Jurkat, Clone E6-1 (cell line): ENCODE results near the gene CRACDL.
A peak's percentile ranks its signal among the peaks of the same experiment; 100 is the strongest.

ENCODE experiments used
- DNase-seq: peaks from one replicate; pipeline ENCODE4 v3.0.0-alpha.2; 2011; ENCODE audit warnings: low read depth, low spot score
- H3K4me3 ChIP-seq: 2 replicates; pipeline ENCODE4 v1.5.1; 2011; ENCODE audit warnings: mild to moderate bottlenecking, low read length, control low read depth, moderate library complexity

Gene CRACDL

GRCh38 chr2:98870516-98871158, 65.4 kb downstream of the CRACDL start:
- H3K4me3 ChIP-seq = no peak overlapping the region
- DNase-seq = no peak

GRCh38 chr2:98869870-98870269, 66.2 kb downstream of the CRACDL start:
- no peak overlapping the region for H3K4me3 ChIP-seq
- DNase-seq = peak; percentile 42

DNA sequence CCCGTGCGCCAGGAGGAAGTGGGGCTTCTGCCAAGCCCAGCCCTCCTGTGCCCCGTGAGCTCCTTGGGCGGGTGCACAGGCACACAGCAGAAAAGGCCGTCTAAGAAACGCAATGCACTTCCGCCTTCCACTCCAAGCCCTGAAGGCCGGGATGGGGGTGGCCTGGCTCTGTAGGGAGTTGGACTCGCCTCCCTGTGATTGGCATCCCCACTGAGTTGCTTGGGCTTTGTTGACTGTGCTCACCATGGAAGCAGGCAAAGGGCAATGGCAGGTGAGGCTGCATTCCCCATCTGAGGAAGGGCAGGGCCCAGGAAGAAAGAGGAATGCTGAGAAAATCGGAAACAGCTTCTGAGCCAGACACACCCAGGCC, 66.8 kb downstream of the CRACDL start:
- no peak for DNase-seq
- H3K4me3 ChIP-seq = no peak overlapping the region

GRCh38 chr2:98868548-98869271, 67.3 kb downstream of the CRACDL start:
- H3K4me3 ChIP-seq = no peak overlapping the region
- no peak for DNase-seq

DNA sequence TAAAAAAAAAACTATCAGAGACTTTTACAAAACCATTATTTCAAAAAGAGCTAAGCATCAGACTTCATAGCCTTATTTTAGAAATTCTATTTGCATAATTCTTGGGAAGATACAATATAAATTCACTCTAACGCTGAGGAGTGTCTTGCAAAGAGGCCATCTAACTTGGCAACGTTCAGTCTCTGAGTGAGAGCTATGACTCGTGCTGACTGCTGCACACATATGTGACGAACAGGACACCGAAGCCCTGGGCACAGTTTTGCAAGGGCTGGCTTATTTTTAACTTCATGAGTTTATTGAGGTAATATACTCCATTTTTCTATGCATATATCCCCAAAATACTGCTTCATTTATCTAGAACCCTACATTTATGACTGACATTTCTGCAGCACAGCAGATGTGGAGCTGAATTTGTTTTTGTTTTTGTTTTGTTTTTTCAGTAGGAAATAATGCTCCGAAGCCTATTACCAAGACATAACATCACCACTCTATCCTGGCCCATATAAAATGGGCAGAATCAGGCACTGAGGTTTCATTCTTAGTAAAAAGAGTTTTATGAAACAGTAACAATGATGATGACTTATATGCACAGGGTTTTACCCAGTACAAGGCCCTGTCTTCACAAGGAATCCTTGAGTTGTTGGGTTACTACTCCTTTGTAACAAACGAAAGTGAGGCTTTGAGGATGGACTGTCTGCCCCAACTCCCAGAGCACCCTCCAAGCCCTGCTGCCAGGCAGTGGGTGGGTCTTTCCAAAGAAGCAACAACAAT, 68.3 kb downstream of the CRACDL start:
- no peak overlapping the region for H3K4me3 ChIP-seq
- DNase-seq = no peak

DNA sequence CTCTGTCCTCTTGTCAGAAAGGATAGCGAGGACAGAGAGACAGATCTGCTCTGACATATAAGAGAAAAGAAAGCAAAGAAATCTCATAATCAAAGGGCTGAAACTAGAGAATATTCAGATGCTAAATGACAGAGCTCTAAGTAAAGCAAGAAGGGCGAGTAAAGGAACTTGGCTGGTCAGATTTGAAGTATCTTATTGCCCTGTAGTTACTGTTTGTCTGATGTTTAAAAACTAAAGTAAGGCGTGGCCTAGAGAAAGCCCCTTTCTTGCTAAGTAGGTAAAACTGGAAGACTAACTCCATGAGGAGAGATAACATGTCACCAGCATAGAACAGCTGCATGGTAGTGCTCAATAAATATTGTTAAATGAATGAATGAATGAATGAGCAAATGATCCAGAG, 70.0 kb downstream of the CRACDL start:
- H3K4me3 ChIP-seq = no peak overlapping the region
- DNase-seq = no peak

GRCh38 chr2:98861601-98862000, 74.4 kb downstream of the CRACDL start:
- DNase-seq = no peak
- H3K4me3 ChIP-seq = no peak overlapping the region

- no peak overlapping the region for H3K4me3 ChIP-seq
- DNase-seq = no peak
Measured at GRCh38 chr2:98859323-98859722, 76.7 kb downstream of the CRACDL start.

- no peak overlapping the region for H3K4me3 ChIP-seq
- no peak for DNase-seq
Measured at GRCh38 chr2:98857001-98857400, 79.0 kb downstream of the CRACDL start.

DNA sequence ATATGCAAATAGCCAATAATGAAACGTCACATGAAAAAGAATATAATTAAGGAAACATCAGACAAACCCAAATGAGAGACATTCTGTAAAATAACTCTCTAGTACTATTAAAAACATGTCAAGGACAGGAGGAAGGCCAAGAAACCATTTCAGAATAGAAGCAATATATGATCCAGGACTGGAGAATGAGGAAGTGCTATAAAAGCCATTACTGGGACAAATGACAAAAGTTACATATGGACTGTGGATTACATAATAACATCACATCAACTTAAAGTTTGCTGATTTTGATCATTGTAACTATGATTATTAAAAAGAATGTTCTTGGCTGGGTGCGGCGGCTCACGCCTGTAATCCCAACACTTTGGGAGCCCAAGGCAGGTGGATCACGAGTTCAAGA, 81.3 kb downstream of the CRACDL start:
- H3K4me3 ChIP-seq = no peak overlapping the region
- no peak for DNase-seq

GRCh38 chr2:98852932-98853331, 83.1 kb downstream of the CRACDL start:
- H3K4me3 ChIP-seq = no peak overlapping the region
- DNase-seq = no peak

DNA sequence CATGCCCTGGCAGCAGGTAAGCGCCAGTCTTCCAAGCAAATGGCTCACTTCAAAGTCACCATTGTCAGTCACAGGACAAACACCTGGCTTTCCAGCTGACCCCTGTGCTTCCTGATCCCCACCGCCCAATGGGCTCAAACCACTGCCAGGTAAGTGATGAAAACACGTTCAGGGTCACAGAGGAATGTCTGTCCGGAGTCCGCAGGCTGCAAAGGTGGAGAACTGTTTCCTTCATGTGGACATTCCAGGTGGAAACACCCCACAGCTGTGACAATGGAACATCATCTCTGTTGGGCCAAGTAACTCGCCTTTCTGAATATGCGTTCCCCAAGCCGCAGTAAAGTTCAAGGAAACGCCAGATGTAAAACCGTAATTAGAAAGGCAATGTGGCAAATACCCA, 86.0 kb downstream of the CRACDL start:
- DNase-seq = no peak
- no peak overlapping the region for H3K4me3 ChIP-seq

- no peak overlapping the region for H3K4me3 ChIP-seq
- no peak for DNase-seq
Measured at GRCh38 chr2:98849113-98849512, 86.9 kb downstream of the CRACDL start.

- no peak overlapping the region for H3K4me3 ChIP-seq
- no peak for DNase-seq
Measured at GRCh38 chr2:98847853-98848252, 88.2 kb downstream of the CRACDL start.

DNA sequence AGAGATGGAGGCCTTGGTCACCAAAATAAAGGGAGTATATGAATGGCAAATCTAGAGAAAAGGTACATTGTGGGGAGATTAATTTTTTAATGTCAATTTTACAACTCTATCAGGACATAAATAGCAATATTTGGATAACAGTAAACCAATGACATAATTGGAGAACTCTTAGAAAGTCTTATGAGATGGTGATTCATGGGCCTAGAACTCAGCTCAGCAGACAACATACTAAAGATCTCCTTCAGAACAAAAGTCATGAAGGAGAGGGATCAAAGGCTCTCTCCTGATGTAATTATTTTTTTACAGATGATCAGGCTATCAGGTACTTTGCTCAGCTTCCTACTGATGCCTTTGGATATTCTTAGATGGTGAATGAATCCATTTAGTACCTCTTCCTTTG, 90.0 kb downstream of the CRACDL start:
- H3K4me3 ChIP-seq = no peak overlapping the region
- no peak for DNase-seq

GRCh38 chr2:98842136-98842535, 93.9 kb downstream of the CRACDL start:
- DNase-seq = no peak
- no peak overlapping the region for H3K4me3 ChIP-seq

- H3K4me3 ChIP-seq = no peak overlapping the region
- DNase-seq = no peak
Measured at GRCh38 chr2:98839292-98839691, 96.7 kb downstream of the CRACDL start.

- peak overlapping the region; percentile 41 for H3K4me3 ChIP-seq
- DNase-seq = peak; percentile 98
Measured at GRCh38 chr2:98835831-98836385, 100.1 kb downstream of the CRACDL start.

DNA sequence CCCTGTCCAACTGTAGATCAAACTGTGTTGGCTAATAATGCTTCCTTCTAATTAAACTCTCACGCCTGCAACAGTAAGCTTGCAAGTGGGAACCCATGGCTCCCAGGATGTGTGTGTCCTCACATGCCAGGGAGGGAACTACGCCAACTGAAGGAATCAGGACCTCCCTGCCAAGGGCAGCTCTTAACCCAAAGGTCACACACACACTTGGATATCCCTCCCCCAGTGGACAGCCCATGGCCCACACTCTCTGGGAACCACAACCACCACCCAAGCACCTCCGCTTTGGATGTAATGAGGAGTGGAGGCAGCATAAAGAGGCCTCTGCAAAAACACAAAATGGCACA, 102.1 kb downstream of the CRACDL start:
- no peak overlapping the region for H3K4me3 ChIP-seq
- DNase-seq = no peak
